NCI-H524 (cell line): ENCODE measurements around the gene PPP1R1B.

Experiments
- DNase-seq, 2 experiments: peaks; one replicate each; lab custom pipeline; 2025; lab: John Stamatoyannopoulos, UW

The PPP1R1B gene

GRCh38 chr17:39653662-39654331, 27.0 kb downstream of the PPP1R1B start:
- DNase-seq, result peak; percentile 20 to 39

DNA sequence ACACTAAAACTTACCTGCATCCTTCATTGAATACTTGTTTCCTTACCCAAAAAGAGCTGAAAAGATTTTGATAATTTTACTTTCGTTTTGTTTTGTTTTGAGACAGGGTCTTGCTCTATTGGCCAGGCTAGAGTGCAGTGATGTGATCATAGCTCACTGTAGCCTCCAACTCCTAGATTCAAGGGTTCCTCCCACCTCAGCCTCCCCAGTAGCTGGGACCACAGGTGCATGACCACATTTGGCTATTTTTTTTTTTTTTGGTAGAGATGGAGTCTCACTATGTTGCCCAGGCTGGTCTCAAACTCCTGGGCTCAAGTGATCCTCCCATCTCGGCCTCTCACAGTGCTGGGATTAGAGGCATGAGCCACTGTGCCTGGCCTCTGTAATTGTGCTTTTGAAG, 28.4 kb downstream of the PPP1R1B start:
- DNase-seq, result no peak

GRCh38 chr17:39658346-39658745, 31.6 kb downstream of the PPP1R1B start:
- DNase-seq, result no peak

DNA sequence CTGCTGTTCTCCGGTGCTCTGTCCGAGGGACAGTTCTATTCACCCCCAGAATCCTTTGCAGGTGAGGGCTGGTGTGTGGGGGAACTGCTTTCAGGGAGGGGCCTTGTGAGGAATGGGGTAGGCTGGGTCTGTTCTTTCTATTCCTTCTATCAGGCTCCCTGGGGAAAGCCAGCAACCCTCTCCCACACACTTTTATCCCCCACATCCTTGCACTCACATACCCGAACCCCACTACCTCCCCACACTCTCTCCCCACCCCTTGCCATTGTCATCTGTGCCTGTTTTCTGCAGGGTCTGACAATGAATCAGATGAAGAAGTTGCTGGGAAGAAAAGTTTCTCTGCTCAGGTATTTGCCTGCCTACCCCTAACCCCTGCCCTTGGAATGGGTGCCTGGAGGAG, 32.0 kb downstream of the PPP1R1B start:
- no peak for DNase-seq

- DNase-seq, result no peak
These were observed 32.7 kb downstream of the PPP1R1B start for GRCh38 chr17:39659279-39660010.

DNA sequence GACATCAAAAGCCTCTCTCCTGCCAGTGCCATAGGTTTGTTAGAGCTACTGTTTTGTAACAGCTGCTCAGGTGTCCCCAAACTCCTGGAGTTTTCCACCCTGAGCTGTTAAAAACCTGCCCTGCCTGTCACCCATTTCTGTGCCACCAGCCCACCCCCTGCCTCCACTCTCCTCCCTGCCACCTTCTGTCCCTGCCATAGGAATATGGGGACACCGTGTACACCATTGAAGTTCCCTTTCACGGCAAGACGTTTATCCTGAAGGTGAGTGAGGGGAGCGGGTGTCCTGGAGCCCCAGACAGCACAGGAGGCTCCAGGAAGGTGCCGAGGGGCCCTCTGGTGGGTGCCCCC, 33.2 kb downstream of the PPP1R1B start:
- DNase-seq, result no peak

- DNase-seq, result peak; percentile 53 to 76
These were observed 33.9 kb downstream of the PPP1R1B start for GRCh38 chr17:39660397-39661385.

- DNase-seq, result no peak
These were observed 35.2 kb downstream of the PPP1R1B start for GRCh38 chr17:39661744-39662541.

DNA sequence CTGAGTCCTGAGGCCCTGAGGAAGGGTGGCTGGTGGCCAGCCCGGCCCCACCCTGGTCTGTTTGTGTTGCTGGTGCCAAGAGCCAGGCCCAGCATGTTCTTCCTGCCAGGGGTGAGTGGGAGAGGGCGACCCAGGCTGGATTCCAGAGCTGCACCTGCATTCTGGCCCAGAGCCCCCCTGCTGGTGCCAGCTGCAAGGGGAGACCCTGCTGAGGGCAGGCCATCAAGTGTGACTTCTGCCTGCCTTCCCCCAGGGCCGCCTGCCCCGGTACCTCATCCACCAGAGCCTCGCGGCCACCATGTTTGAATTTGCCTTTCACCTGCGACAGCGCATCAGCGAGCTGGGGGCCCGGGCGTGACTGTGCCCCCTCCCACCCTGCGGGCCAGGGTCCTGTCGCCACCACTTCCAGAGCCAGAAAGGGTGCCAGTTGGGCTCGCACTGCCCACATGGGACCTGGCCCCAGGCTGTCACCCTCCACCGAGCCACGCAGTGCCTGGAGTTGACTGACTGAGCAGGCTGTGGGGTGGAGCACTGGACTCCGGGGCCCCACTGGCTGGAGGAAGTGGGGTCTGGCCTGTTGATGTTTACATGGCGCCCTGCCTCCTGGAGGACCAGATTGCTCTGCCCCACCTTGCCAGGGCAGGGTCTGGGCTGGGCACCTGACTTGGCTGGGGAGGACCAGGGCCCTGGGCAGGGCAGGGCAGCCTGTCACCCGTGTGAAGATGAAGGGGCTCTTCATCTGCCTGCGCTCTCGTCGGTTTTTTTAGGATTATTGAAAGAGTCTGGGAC, 36.0 kb downstream of the PPP1R1B start:
- no peak for DNase-seq

GRCh38 chr17:39663340-39663687, 36.6 kb downstream of the PPP1R1B start:
- no peak for DNase-seq

- no peak for DNase-seq
These were observed 37.2 kb downstream of the PPP1R1B start for GRCh38 chr17:39663688-39664580.

- DNase-seq, result no peak
These were observed 38.1 kb downstream of the PPP1R1B start, which contains the start of gene TCAP for GRCh38 chr17:39664581-39665561. TCAP (plus strand) TSS chr17:39665349; CDS start chr17:39665360, 11 bp downstream.

DNA sequence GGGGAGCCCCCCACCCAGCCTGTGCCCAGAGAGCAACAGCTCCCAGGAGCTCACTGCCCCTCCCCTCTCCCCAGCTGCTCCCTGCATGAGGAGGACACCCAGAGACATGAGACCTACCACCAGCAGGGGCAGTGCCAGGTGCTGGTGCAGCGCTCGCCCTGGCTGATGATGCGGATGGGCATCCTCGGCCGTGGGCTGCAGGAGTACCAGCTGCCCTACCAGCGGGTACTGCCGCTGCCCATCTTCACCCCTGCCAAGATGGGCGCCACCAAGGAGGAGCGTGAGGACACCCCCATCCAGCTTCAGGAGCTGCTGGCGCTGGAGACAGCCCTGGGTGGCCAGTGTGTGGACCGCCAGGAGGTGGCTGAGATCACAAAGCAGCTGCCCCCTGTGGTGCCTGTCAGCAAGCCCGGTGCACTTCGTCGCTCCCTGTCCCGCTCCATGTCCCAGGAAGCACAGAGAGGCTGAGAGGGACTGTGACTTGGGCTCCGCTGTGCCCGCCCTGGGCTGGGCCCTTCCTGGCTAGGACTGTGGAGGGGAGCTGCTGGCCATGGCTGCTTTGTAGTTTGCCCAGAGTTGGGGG, 39.0 kb downstream of the PPP1R1B start:
- DNase-seq, result peak; percentile 70 to 83

GRCh38 chr17:39666231-39666600, 39.5 kb downstream of the PPP1R1B start:
- no peak for DNase-seq

DNA sequence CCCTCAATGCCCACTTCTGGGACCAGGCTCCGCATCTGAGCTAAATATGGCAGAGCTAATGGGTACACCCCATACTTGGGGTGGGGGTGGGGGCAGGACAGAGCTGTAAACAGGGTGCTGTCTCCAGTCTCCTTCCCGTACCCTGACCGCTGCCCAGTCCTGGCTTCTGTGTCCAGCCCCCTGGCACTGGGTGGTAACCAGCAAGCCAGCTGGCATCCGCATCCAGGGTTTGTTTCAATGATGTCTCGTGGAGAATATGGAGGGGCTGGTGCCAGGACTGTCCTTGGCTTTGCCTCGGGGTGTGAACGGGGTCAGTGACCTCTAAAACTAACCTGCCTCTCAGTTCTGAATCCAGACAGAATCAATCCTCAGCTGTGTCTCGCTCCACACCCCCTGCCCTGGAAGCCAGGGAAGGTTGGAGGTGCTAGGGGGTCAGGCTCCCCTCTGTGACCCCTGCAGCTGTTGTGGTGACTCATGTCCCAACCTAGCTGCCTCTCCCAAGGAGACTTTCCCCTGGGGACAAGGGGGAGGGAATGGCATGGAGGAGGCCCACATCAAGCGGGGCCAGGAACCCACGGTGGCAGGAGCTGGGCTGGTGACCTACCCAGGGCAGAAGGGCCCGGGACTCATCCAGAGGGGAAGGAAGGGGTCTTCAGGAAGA, 40.0 kb downstream of the PPP1R1B start:
- DNase-seq, result no peak

GRCh38 chr17:39667262-39667944, 40.7 kb downstream of the PPP1R1B start:
- DNase-seq, result peak in 1 of 2 experiments; percentile 20
